ENCODE measurements around the gene MGARP.
"Not testable (repeated sequence)": the region's sequence is repeated elsewhere in the genome, so short reads cannot be mapped to it uniquely, and the experiment has no call there.

Gene MGARP

DNA sequence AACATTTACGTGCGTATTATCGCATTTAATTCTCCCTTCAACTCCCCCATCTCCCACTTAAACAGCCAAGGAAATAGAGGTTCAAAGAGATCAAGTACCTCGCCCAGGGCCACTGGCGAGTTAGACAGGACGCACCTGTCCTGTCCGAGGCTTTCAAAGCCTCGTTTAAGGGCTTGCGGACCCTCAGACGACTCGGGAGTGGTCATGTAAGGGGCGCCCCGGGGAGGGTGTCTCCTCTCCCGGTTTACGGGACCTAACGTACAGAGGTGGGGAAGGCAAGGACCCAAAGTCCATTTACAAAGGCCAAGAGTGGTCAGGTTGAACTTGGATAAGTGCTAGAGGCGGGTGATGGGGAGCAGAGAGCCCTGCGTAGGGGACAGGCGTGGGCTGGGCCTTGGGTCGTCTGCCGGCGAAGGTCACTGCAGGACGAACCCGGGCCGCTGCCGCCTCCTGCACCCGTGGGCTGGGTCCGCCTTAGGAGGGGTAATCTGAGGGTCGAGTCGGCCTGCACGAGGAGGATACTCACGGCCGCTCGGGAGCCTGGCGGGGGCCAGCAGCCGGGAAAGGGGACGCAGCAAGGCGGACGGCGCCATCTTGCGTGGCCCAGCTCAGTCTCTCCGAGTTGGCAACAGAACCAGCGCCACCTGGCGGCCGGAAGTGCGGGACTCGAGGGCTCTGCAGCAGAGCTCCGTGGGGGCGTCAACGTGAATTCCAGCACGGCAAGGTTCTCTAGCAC lies 15.3 kb upstream of the MGARP start:
- FAIRE-seq = no peak

DNA sequence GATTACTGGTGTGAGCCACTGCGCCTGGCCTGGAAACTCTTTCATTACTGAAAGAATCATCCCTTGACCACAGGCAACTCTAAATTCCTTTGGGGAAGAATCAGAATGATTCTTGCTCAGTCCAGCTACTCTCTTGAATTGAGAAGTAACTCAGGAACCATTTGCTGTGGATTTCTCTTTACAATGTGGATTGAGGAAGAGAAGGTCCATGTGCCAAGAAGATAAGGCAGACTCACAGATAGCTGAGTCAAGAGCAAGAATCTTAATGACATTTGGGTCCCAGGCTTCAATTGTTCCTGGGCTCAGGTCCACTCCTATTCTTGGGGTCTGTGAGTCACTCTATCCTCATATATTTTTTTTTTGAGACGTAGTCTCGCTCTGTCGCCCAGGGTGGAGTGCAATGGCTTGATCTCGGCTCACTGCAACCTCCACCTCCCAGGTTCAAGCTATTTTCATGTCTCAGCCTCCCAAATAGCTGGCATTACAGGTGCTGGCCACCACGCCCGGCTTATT lies 6.2 kb upstream of the MGARP start:
- FAIRE-seq = no peak

DNA sequence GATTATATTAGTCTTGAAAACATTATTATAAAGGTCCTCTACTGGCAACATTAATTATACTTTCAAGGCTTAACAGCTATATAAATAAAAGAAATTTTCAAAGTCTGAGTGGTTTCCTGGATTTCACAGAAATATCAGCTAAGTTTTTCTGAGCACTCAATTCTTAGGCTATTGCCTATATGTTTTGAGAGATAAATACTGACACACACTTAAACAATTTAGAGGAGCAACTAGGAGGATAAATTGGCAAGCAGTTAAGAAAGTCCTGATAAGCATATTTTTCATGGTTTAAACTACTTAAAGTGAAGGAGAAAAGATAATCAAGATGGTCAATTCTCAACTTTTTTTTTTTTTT lies 2.7 kb upstream of the MGARP start:
- FAIRE-seq = no peak

DNA sequence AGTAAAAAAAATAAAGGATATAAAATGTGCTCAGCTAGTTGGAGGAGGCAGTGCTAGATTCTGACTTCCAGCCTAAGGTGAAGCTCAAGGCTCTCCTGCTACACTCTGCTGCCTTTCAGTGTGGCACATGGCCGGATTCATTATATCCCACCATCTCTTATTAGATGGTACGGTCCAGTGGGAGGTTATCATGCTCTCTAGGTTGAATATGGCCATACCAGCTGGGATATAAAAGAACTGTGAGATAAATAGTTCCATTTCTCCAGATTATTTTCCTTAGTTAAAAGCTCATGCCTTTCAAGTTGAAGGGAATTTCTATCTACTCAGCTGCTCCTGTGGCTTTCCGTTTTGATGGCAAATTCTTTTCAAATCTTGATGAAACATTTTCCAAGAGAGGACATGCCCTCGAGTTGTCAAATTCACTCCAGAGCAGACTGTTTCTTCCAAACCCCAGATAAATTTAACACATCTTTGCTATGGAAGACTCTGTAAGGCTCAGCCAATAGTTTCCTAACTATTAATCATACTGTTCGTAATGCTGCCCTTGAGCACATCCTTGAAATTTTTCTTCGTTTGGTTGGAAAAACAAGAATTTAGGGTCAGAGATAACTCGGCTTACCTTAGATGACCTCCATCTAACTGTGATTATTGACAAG lies 2.2 kb upstream of the MGARP start:
- no peak for FAIRE-seq

DNA sequence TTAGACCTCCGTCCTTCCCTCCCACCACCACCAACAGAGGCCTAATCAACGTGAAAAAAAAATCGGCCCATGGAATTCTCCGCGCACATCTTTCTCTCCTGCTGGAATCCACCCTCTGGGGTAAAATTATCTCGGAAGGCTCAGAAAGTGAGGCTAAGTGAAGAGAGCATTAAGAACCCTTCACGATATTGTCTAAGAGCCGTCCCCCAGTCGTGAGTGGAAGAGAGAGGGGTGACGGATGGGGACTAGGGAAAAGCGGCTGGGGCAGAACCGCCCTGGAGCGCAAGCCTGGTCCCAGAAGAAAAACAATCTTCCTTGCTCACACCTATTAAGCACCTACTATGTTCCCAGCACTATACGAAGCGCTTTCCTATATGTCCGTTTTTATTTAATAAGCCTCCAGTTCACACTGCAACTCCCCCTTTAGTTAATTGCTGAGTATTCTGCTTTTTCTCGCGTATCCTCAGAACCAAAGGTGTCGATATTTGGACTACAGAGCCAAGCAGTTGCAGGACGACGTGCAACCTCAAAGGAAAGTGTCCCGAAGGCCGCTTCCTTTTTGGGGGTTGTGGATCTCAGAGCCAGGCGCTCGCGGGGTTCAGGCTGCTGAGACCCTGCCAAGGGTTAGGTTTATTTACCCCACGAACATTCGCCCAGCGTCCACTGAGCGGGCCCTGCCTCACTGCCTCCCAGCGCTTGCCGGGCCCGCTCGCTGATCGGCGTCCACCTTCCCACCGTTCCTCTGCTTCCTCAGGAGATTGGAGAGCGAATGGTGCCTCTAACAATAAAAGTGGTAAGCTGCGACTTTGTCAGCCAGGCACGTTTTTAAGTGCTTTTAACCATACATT lies 889 bp downstream of the MGARP start:
- FAIRE-seq = no peak

DNA sequence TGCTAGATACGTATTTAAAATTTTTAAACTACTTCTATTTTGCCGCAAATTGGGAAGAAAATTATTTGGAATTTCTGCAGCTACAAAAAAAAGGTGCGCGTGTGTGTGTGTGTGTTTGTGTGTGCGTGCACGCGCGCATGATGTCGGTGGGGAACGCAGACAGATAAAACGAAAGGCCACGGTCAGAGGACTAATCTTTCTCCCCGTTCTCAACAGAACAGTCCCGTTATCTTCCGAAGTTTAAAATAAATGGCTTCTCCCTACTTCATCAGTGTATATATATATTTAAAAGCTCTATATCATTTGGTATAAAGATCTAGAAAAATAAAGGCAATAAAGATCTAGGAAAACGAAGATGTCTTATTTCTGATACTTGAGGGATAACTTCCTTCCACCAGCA lies 1.5 kb downstream of the MGARP start:
- FAIRE-seq = no peak

DNA sequence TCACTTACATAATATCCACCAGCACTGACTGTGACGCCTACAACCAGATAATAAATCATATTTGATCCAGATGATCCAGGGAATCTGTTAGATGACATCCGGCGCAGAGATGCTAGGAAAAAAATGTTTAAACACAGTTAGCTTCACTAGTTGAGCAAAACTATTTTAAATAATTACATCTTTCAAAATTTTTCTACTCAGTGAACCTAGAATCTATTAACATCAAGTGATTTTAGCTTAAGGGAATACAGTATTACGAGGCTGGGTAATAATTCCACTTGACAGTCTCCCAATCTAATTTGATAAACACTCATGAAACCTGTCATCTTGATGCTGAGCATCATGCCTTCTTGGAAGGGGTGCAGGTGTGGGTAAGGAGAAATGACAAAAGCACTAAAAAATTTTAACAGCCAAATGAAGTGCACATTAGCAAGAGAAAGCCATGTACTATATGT lies 4.7 kb downstream of the MGARP start:
- FAIRE-seq = no peak

DNA sequence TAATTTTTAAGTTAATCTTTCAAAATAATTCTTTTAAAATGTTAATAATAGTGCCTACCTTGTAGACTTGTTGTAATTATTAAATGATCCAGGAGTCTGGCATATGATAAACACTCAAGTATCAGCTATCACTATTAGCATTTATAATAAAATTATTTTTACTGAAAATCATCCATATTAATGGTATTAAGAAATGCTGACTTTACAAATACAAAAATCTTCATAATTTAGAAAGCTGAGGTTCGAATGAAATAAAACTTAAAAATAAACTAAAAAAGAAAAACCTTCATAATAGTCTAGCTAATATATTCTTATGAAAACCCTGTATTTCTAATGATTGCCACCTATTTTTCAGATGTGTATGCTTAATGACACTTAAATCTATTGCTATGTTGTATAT lies 5.2 kb downstream of the MGARP start:
- no peak for FAIRE-seq

DNA sequence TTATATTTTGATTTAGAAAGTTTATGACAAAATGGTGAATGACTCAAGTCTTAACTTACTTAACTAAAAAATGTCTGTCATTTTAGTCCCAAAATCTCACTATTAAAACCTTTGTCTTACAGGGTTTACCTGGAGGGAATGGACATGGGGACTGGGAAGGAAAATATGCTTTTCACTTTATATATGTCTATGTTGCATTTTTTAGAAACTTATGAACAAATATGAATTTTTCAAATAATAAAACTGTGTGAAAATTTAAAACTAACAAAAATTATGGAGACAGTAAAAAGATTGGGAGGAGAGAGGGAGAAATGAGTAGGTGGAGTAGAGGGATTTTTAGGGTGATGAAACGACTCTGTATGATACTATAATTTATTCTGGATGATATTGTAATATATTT lies 6.2 kb downstream of the MGARP start:
- no peak for FAIRE-seq

DNA sequence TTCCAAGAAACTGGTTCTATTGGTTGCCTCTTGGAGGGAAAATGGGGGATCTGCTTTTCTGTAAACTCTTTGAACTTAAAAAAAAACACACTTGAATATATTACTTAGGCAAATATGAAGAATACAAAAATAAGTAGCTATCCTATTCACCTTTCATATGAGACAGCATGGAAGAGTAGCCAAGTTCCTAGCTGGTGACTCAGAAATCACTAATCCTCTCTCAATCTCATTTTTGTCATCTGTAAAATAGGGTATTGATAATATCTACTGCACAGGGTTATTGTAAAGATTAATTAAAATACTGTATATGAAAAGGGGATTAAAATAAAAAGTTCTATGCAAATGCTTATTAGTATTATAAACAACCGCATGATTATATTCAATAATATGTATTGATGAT lies 12.7 kb downstream of the MGARP start:
- FAIRE-seq = no peak

DNA sequence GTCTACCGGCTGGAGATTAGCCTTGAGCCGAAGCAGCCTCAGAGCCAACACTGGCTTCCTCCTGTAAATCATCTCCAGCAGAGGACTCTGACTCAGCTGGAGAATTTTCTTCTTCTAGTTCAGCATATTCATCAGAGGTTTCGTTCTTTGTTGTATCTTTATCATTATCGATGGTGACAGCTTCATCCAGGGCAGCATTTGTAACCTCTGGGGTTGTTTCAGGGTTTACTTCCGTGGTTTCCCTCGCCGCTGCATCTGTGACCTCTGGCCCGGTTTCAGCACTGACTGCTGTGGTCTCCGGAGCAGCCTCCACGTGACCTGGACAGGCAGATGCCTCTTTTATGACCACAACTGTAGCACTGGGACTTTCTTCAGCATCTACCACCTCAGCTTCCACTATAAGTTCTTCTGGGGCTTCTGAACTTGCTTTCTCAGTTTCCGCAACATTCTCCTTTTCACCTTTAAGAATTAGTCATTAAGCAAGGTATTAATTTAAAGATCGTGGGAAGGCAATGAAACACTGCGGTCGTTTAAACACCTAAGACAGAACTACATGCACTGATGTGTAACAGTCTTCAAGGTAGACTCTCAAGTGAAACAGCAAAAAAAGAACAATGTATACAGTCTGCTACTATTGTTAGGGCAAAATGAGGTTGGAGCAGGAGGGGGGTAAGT lies 13.3 kb downstream of the MGARP start:
- FAIRE-seq = no peak

DNA sequence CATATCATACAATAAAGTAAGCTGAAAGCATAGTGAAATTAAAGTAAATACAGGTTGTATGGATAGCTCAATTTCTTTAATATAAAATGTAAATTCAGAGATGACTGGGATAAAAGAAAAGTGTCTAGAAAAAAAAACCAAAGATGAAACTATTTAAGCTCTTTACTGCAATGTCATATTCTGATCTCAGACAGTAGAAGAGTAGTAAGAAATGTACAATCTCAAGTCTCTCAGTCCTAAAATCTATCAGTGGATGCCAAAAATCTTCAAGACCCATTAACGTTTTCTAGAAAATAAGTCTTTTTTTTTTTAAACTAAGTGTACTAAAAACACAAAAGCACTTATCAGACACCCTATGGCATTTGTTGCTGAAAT lies 13.8 kb downstream of the MGARP start:
- FAIRE-seq = no peak

DNA sequence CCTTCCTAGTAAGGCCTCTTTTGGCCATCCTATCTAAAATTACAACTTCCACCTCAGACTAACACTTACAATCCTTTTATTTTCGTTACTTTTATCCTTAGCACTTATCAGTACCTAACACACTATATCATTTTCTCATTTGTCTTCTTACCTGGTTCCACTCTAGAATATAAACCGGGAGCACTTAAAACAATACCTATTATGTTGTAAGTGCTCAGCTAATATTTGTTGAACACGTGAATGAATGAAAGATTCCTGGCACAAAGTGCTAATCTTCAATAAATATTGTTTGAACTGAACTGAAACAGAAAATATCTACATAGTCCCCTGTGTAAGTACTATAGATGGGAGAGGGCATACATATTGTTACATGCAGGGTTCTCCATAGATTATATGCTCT lies 14.4 kb downstream of the MGARP start:
- no peak for FAIRE-seq

DNA sequence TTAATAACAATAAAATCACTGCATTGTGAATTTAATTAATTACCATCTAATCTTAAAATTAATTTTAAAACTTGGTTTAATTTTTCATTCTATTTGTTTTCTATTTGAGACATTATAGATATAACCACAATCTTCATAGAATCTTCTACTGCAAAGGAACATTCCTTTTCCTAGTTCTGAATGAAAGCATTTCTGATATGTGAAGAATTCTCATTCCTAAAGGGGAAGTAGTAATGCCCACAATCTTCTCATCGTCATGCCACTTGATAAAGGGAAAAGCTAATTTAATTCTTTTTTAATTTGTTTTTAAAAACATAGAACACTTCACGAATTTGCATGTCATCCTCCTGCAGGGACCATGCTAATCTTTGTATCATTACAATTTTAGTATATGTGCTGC lies 23.7 kb downstream of the MGARP start:
- FAIRE-seq = no peak

DNA sequence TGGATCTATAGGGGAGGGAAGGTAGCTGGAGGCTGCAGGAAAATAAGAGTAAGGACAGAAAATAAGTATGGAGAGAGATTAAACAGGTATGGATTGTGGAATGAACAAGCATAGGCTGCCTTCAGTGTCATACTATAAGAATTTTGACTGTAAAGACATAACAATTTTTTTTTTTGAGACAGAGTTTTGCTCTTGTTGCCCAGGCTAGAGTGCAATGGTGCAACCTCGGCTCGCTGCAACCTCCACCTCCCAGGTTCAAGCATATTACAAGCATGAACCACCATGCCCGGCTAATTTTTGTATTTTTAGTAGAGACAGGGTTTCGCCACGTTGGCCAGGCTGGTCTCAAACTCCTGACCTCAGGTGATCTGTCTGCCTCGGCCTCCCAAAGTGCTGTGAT lies 24.4 kb downstream of the MGARP start:
- not testable (repeated sequence) for FAIRE-seq

DNA sequence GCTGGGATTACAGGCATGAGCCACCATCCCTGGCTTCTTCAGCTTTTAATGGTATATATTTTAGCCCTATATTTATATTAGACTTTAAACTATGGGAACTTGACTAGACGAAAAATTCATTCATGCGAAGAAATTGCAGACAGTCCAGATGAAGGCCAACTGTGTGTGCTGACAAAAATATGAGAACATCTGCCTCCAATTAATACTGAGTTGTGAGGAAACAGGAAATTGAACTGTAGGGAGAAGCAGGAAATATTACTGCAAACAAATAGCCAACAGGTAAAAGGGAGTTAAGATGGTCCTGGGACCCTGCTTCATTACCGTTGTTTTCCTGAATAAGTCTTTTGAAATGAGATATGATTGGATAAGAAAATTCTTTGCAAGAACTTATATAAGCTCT lies 26.3 kb downstream of the MGARP start:
- no peak for FAIRE-seq

DNA sequence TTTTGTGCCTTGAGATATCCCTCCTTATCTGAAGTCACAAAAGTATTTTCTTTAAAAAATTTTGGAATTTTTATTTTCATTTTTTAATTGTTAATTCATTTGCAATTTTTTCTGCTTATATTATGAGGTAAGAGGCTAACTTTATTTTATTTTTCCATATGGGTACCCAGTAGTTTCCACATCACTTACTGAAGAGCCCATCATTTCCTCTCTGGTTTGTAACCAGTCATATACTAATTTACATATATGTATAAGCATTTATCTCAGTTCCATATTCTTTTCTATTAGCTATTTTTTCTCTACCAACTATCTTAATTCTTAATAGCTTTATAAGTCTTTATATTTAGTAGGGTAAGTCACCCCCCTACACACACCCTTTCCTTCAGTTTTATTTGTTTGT lies 27.0 kb downstream of the MGARP start:
- FAIRE-seq = no peak

DNA sequence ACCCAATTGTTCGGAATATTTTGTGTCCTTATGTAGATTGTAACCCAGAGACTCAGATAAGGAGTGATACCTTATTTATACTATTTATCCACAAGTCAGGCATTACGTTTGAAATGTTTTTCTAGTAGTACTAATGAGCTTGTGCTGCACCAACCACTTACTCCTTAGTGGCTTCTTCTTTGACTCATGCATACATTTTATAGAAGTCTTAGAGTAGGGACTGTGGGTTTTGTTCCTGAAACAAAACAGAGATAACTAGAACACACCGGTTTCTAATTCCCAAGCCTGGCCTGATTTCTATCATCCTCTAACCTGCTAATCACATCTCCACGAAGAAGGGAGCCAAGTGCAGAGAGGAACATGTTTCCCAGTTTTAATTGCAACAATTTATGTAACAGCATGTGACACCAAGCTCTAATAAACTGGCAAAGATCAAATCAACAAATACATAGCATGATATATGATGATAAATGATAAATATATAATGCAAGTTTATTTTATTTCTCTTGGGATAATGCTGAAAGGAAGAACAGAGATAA lies 32.3 kb downstream of the MGARP start:
- no peak for FAIRE-seq

DNA sequence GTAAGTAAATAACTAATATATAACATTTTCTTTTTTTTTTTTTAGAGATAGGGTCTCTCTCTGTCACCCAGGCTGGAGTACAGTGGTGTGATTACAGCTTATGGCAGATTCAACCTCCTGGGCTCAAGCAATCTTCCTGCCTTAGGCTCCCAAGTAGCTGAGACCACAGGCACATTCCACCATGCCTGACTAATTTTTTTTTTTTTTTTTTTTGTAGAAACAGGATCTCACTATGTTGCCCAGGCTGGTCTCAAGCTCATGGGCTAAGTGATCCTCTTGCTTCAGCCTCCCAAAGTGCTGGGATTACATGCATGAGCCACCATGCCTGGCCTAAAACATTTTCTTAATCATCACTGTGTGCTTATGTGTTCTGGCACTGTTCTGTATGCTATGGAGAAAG lies 32.8 kb downstream of the MGARP start:
- FAIRE-seq = no peak

DNA sequence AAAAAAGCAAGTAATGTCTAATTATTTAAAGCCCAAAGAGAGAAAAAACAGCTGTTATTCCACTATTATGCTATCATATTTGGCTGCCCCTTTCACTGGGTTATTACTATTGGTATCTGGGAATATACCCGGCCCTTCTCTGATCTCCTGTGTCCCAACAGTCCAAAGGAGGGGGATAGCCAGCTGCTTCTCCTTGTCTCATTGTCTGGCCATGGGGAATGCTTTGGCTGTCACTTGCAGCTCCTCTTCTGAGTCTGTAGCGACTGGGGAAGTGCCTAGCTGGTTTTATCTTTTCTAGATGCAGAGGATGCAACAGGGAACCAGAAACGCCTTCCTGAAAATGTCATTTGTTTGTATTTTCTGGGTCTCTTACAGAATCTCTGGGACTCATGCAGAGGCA lies 33.9 kb downstream of the MGARP start:
- no peak for FAIRE-seq

DNA sequence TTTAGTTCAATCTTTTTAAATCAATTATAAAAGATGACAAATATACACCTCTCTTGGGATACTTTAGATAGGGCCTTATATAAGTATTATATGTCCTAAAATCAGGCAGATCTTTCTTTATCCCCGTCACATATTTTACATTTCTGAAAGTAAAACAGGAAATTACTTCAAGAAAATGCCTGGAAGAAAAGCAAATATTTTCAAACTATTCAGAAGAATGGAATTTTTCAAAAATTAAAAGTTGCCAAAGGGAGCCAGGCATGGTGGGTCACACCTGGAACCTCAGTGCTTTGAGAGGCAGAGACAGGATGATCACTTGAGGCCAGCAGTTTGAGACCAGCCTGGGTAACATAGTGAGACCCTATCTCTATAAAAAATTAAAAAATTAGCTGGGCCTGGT lies 34.4 kb downstream of the MGARP start:
- no peak for FAIRE-seq

DNA sequence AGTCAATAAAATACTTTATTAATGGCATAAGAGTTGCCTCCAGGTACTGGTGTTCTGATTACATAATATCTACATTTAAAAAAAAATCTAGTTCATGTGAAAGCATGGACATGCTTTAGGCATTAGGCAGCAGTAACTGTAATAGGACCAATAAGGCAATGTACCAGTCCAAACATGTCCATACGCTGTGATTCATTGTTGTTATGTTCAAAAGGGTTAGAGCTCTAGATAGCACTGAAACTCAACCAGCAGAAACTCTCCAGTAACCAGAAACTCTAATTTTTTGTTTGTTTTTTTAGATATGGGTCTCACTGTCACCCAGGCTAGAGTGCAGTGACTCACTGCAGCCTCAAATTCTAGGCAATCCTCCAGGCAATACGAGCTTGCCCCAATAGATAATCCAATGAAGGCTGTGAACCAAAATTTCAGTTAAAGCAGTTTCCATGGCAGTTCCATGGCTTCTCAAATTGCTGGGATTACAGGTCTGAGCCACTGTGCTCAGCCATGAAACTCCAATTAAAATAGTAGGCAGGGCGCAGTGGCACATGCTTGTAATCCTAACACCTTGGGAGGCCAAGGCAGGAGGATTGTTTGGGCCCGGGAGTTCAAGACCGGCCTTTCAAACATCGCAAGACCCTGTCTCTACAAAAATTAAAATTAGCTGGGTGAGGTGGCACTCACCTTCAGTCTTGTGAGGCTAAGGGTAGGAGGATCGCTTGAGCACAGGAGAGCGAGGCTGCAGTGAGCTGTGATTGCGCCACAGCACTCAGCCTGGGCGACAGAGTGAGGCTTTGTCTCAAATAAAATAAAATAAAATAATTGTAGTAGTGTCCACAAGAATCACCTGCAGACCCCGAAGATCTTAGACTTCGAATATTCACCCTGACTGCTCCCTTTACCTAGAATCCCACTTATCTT lies 36.3 kb downstream of the MGARP start:
- FAIRE-seq = no peak

Data from TTC549 (cell line).